HUDEP-2 (cell line): ENCODE data around the gene ADO.
A peak's percentile ranks its signal among the peaks of the same experiment; 100 is the strongest.

Source experiments
- DNase-seq, 76 experiments: peaks; one replicate each; lab custom pipeline; 2025; ENCODE audit not compliant: unreplicated experiment in 76 of 76; lab: John Stamatoyannopoulos, UW

ADO gene

DNA sequence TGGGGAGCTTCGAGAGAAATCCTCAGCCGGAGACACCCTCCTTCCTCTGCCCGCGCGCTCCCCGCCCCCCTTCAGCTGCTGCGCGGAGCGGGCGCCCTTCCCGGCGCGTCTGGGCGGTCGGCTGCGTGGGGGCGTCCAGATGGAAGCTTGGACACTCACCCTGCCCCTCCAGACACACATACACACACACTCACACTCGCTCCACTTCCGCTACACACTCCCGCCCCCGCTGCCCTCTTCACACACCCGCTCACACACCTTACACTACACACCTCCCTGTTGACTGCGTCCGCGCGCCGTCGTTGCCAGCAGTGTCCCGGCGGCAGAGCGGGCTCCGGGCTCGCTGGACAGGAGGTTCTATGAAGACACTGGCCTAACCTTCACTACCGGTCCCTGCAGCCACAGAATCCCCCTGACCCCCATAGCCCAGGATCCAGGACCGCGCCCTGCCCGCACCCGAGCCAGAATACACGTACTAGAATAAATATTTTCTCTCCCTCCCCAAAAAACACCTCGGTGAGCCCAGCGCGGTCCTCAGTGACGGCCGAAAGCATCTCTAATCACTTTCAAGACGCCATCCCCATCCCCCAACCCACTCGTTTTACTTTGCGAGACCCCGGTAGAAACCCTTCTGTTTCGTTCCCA lies 12.7 kb downstream of the ADO start:
- peak in 28 of 76 experiments; percentile 4 to 50 (median 26) for DNase-seq

GRCh38 chr10:62817766-62818425 lies 13.4 kb downstream of the ADO start:
- DNase-seq: peak in 68 of 76 experiments; percentile 4 to 73 (median 41)

DNA sequence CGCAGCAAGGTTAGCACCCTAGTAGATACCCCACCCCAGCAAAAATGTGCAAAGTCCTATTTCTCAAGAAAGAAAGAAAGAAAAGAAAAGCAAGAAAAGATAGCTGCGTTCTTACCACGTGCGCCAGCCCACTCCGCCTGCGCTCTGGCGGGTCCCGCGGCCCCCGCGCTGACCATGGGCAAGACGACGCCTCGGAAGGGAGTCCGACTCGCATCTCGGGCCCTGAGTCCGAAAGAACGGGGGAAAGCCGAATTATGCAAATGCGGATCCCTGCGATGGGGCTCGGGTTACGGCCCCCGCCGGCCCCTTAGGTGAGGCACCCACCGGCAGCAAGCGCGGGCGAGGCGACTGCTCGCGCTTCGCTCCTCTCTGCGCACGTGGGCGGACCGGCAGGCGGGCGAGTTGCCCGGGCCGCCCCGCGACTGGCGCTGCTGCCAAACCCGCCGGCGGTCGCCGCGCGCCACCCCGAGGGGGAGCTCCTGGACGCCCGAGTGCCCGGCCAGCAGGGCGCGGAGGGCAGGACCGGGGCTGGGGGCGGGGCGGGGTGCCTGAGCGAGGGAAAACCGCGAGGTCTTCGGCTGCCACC lies 14.0 kb downstream of the ADO start:
- DNase-seq: peak in 68 of 76 experiments; percentile 18 to 85 (median 69)

GRCh38 chr10:62819141-62819920 lies 14.8 kb downstream of the ADO start:
- peak in 74 of 76 experiments; percentile 21 to 90 (median 72) for DNase-seq

DNA sequence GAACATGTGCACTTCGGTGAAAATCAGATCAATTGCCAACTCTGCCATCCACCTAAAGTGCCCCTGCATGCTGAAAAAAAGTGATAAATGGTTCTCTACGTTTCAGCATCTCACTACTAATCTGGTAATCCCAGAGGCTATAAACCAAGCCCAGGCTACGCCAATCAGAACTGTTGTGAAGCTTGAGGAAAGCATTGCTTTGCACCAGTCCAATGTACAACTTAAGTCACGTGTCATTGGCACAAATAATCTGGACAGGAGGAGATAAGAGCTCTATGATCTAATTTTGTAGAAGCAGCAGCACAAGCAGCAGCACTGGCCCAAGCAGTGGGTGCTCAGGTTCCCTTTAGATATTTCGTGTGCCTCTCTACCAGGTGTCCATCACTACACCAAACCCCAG lies 16.1 kb downstream of the ADO start:
- peak in 42 of 76 experiments; percentile 1 to 67 (median 20) for DNase-seq

GRCh38 chr10:62826273-62826672 lies 21.8 kb downstream of the ADO start:
- DNase-seq: no peak

DNA sequence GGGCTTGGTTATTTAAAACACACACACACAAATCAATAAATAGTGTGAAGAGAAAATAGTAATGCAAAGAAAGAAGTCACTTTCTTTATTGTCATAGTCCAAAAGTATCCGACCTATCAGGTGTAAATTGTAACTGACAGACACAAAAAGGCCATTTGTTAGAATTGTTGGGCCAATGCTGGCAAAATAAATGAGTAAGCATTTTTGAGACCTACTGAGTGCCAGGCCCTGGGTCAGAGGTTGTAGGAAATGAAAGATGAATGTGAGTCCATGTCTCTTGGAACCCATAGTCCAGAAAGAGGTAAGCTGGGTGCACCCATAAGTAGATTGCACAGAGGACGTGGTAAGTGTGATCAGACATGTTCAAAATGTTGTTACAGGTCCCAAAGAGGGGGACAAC lies 25.1 kb downstream of the ADO start:
- no peak for DNase-seq

DNA sequence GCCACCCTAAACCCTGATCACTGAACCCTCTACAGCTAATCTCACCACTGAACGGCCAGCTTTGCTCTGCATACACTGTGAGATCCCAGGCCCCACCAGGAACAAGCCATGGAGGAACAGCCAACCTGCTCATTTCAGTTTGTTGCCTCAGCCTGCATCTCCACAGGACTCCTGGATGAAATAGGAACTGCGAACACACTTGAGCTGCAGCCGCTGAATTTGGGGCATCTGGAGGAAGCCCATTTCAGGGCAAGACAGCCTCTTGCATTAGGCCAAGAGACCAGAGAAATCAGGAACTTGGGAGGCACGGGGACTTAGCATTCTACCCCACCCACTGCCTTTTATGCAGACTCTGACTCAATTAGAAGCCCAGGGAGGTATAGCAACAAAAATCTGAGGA lies 26.2 kb downstream of the ADO start:
- DNase-seq: no peak

- DNase-seq: no peak
Measured at GRCh38 chr10:62831346-62831745, 26.8 kb downstream of the ADO start.

GRCh38 chr10:62839590-62839989 lies 35.1 kb downstream of the ADO start:
- DNase-seq: no peak

DNA sequence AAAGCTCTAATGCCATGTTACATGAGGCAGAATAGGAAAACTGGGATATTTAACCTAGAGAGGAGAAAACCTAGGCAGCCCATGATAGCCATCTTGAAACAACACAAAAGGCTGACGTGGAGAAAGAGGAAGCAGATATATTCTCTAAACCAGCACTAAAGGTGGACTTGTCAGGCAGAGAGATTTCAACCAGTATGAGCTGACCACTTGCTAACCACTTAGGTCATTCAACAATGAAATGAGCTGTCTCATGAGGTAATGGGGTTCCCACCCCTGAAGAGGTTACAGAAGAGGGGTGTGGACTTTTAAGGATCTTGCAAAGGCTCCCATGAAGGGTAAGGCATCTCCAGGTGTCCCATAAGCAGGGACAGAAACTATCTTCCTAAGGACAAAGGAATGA lies 38.5 kb downstream of the ADO start:
- no peak for DNase-seq

- DNase-seq: no peak
Measured at GRCh38 chr10:62843600-62843999, 39.1 kb downstream of the ADO start.

- DNase-seq: no peak
Measured at GRCh38 chr10:62844280-62845011, 39.9 kb downstream of the ADO start.

GRCh38 chr10:62847433-62847832 lies 42.9 kb downstream of the ADO start:
- no peak for DNase-seq

GRCh38 chr10:62850646-62851045 lies 46.1 kb downstream of the ADO start:
- DNase-seq: no peak

DNA sequence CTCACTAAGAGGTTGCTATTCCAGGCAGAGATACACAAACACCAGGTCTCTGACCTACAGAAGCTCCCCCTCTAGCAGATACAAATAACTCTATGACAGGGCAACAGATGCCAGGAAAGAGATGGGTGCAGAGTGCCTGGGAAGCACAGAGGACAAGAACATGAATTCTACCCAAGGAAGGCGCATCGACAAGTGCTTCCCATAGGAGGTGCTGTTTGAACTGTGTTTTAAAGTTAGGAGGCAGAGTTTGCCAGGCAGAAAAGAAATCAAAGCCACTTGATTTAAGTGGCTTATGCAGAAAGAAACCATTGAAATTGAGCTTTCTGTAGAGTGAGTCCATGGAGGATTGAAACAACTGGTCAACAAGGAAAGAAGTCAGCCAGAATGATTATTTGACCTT lies 46.9 kb downstream of the ADO start:
- DNase-seq: peak in 4 of 76 experiments; percentile 4 to 19 (median 6)

- no peak for DNase-seq
Measured at GRCh38 chr10:62852961-62853702, 48.6 kb downstream of the ADO start.

- DNase-seq: no peak
Measured at GRCh38 chr10:62853710-62854109, 49.2 kb downstream of the ADO start.

- no peak for DNase-seq
Measured at GRCh38 chr10:62856021-62856420, 51.5 kb downstream of the ADO start.
